GM18858 (cell line): ENCODE data around the gene IL6ST.

ENCODE experiments used
- ATAC-seq: cut with Tn5 transposase; IDR thresholded peaks from one replicate; pipeline ENCODE4 v1.9.1; 2021; ENCODE audit not compliant: unreplicated experiment

The IL6ST gene

DNA sequence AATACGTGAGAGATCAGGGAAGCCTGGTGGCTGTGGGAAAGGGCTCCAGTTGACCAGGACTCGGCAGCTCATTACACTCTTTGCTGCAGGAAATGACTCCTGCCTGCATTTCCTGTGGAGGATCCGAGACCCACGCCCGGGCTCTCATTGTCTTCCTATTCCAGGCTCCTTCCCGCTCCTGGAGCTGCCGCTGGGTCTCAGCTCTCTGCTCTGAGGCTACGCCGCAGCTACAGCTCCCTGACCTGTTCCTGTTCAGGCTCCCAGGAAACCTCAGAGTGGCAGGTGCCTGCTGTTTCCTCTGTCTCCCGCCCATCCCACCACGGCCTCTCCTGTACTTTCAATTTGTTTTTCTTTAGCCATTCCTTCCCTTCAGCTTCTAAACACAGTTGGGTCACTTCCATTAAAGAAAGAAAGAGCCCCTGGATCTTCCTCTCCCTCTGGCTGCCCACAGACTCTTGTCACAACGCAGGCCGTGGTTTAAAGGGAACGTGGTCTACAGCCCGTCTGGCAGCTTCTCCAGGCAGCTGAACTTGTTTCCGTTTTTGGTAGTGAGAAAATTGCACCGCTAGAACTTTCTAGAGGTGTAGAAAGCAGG is 71.5 kb downstream of the IL6ST start:
- ATAC-seq, result no peak

DNA sequence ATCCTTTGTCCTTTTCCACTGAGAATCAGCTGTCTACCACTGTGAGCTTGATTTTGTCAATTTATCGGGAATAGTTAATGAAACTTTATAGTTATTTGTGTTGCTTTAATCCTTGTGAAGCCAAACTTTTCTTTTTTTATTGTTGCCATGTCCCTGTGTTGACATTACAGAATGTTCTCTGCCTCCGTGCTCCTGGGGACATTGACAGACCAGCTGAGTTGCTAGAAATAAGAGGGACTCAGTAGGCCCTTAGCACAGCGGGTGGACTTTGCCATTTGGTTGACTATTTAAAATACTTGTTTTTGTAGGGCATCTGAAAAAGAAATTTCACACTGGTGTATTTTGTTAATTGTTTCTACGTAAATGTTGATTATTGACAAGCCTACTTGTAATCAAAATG is 73.1 kb downstream of the IL6ST start:
- no peak for ATAC-seq

DNA sequence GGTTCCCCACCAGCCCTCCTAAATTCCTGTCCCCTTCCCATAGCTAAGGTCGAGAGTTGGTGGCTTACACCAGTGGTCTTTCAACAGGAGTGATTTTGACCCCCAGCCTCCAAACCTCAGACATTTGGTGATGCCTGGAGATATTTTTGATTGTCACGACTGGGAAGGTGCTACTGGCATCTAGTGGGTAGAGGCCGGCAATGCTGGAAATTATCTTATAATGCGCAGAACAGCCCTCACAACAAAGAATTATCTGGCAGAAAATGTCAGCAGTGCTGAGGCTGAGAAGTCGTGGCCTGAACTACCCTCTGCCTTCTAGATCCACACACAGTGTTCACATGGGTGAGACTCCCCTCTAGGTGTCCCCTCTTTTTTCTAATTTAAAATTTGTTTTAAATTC is 74.0 kb downstream of the IL6ST start:
- no peak for ATAC-seq

DNA sequence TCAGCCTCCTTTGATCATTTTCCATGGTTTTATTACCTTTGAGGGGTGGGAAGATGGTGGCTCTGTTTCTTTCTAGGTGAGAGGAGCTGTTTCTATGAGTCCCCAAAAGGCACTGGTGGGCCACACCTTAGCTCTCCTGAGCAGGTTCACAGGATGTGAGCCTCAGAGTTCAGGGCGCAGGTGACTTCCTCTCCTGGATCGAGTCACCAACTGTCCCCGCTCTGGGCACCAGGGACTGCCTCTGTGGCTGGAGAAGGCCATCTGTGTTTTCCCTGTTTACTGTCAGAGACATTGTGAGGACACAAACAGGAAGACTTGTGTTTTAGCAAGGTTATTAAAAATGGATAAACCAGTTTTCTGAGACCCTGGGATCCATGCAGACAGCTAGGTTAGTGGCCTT is 75.1 kb downstream of the IL6ST start:
- no peak for ATAC-seq

DNA sequence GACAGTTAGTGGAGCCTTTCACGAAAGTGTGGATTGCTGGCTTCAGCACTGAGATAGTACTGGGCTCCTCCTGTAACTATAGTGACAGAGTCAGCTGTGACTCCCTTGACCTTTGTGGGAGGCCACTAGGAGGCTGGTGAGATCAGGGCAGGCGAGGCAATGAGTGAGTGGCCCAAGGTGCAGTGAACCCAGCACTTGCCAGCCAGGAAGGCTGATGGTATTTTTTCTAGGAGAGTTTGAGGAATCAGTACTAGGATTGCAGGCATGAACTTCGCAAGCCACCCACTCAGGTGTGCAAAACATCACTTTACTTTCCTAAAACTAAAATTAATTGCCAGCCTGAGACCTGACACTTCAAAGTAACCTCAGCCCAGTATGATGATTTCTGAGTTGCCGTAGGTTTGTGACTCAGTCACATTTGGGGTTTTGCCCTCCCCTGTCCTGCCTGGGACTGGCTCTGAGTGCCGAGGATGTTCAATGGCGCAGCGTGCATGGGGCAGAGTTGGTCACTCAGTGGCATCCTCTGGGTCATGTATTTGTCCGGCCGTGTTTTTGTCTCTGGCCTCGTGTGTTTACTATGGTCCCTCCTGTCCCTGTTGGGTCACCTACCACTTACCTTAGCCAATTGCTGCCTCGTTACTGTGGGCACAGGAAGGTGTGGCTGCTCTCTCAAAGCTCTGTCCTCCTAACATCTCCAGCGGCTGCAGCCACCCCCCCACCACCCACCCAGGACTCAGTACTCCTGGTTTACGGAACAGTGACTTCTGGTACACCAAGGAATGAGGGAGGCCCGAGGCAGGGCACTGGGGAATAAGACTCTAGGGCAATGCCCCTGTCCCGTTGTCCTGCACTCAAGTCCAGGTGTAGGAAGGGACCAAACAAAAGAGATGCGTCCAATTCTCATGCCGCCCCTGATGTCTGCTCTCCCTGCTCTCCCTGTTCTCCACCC is 76.4 kb downstream of the IL6ST start:
- ATAC-seq, result no peak

DNA sequence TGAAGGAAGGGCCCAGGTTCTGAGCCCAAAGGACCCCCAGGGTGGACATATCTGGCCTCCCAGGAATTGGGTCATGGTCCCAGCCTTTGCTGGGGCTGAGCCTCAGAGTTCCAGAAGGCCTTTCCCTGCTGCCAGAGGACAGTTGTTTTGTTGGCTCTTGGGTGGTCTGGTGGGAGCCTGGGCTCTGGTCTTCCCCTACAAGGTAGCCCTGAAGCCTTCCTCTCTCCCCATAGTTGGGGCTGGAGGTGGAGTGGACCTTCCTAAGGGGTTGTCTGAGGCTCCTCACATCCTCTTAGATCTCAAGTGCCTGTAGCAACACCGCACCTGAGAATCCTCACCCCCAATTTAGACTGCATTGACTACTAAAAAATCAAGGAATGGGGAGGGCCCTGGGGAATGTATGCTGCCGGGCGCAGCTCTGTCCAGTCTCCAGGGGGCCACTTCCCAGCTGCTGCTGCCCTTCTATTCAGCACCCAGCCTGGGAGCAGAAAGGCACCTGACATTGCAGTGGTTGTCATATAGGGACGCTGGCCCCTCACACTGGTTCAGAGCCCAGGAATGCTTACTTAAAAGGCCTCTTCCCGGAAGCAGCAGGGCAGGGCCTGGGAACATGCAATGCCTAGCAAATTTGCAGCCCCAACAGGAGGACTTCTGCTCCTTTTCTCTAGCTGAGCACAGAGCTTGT is 77.2 kb downstream of the IL6ST start:
- ATAC-seq, result no peak

DNA sequence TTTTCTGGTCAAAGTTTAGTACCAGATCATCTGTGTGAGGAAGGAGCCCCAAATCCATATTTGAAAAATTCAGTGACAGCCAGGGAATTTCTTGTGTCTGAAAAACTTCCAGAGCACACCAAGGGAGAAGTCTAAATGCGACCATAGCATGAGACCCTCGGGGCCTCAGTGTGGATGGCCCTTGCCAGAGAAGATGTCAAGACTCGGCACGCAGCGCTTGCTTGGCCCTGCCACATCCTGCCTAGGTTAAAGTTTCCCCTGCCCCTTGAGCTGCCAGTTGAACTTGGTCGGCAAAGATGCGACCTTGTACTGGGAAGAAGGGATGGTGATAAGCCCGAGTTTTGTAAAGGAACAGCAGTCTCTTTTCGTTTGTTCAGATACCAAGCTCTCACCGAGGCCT is 77.8 kb downstream of the IL6ST start:
- no peak for ATAC-seq

DNA sequence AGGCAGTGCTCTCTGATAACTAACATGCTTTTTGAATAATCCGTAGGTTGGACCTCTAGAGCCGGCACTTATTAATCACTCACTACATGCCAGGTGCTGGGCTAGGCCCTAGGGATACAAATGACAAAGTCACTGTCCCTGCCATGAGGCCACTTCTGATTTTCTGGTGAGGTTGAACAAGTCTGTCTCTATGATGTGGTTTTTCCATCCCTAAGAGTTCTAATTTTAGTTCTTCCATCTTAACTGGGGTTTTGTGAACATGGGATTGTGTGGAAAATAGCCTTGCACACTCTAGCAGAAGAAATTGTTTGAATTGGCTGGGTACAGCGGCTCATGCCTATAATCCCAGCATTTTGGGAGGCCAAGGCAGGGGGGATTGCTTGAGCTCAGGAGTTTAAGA is 79.0 kb downstream of the IL6ST start:
- no peak for ATAC-seq

DNA sequence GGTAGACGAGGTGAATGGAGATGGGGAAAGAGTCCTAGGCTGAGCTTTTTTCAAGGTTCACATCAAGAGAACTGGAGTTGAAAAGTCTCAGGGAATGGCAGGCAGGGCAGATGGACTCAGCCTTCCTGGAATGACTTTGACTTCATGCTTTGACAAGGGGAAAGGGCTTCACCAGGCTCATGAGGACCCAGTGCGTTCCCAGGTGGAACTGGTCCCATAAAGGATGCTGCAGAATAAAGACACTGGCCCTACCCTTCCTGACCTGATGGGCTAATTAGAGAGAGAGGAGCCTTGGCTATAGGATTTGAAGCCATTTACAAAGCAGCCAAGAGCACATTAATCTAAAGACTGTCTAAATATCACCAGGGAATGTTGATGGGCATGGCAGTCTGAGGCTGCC is 79.8 kb downstream of the IL6ST start:
- ATAC-seq, result no peak

DNA sequence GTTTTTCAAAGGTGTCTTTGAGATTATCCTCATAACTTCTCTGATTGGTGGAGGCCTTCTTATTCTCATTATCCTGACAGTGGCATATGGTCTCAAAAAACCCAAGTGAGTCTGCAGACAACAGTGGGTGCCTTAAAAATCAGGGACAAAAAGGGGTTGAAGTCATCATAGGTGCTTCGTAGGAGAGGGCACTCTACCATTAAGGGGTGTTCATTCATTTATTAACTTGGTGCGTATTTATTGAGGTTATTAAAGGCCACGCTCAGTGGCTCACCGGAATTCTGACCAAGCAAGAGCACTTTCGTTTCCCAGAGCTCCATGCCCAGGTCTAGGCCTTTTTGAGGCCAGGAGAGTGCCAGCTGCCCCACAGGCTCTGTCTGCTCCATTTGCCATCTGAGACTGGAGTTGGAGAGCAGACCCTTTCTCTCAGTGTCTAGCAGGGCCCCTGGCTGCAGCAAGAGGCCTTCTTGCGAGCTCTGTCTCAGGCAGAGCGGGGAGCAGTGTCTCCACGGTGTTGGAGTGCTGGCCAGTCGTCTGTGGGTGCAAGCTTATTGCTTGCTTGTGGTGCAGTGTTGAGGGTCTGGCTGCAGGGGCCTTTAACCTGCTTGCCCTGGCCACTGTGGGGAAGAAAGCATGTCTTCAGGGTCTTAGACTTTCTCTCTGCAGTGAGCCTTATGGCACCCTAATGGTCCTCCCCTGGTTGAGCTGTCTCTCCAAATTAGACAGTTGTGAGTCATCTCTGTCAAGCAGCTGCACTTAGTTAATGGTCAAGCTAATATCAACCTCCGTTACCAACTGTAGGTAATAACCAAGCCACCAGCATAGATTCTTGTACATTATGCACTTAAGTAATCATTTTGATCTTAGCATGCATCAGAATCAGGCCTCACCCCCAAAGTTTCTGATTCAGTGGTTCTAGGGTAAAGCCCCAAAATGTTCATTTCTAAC is 81.0 kb downstream of the IL6ST start:
- ATAC-seq, result peak; percentile 85

DNA sequence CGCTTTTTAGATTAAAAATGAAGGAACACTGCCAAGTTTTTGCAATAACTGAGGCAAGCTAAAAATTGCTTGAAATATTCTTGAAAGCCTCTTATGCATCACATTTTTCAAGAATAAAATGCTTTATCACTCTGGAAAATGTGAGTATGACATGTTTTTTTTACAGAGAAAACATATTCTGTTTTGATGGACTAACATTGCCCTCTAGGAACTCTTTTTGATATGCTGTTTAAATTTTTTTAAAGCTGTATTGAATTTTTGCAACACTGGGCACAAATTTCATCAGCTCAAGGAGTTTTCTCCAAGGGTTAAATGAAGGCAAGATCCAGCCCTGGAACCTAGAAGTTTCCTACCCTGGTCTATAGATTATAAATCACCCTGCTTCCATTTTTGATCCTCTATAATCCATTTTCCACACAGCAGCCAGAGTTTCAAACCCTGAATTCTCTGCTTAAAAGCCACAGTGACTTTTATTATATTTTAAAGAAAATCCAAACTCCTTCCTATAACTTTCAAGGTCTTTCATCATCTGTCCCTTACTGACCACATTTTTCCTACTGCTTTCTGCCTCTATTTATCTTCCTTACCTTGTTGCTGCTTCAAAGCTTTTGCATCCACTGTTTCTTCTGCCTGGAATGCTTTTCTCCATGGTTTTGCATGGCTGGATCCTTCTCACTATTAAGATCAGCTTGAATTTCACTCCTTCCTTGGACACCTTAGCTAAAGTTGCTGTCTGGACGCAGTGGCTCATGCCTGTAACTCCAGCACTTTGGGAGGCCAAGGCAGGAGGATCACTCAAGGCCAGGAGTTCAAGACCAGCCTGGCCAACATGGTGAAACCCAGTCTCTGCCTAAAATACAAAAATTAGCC is 82.7 kb downstream of the IL6ST start:
- ATAC-seq, result no peak

DNA sequence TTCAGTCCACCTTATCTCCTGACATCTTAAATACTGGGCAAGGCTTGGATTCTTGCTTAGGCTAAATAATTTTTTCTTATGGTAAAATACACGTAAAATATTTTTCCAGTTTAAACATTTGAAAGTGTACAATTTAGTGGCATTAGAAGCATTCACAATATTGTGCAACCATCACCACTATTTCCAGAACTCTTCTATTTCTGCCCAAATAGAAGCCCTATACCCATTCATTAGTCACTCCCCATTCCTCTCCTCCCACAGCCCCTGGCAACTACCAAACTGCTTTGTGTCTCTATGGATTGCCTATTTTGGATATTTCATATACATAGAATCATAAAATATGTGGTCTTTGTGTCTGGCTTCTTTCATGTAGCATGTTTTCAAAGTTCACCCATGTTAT is 86.0 kb downstream of the IL6ST start:
- no peak for ATAC-seq

DNA sequence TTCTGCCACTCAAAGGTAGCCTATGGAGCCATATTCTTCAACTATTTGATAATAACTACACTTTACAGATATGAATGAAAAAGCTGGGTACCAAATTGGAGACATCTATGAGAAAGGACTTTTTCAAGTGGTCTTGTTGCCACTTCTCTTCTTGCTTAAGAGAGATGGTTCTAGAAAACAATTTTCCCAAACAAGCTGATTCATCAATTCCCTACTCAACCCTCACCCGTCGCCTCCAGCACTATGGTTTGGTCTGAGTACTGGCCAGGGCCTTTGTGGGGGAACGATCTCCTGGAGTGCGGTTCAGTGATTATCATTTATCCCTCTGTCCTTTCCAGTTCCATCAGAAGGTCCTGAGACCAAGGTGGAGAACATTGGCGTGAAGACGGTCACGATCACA is 86.8 kb downstream of the IL6ST start:
- ATAC-seq, result no peak

DNA sequence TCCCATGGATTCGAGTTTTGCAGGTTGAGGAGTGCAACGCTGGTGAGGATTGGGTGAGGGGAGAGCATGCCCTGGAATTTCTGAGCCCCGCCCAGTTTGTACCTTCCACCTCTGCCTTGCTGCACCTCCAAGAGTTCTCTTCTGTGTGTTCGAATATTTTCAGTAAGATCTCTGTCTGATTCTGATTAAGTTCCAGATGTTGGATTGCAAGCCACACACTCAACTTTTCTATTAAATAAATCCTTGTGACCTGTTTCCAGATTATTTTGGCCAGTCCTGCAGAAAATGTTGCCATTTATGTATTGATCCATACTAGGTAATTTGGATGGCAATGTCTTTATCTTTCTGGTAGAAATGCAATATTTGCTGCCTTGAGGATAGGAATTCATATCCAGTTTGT is 89.5 kb downstream of the IL6ST start:
- ATAC-seq, result no peak

DNA sequence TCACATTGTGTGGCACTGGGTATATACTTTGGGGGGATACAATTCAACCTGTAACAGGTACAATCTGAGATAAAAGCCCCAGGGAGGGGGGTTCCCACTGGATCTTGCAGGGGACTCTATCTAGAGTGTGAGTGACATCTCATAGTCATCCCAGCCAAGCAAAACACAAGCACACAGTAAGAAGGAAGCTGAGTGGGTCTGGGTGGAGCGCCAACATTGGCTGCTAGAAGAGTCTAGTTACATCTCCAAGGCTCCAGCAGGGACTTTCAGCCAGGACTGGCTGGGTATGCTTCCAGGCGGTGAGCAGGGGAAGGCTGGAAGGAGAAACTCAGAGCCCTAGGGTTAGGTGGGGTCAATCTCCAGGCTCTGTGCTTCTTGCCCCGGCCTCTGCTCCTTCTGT is 90.6 kb downstream of the IL6ST start:
- ATAC-seq, result no peak

DNA sequence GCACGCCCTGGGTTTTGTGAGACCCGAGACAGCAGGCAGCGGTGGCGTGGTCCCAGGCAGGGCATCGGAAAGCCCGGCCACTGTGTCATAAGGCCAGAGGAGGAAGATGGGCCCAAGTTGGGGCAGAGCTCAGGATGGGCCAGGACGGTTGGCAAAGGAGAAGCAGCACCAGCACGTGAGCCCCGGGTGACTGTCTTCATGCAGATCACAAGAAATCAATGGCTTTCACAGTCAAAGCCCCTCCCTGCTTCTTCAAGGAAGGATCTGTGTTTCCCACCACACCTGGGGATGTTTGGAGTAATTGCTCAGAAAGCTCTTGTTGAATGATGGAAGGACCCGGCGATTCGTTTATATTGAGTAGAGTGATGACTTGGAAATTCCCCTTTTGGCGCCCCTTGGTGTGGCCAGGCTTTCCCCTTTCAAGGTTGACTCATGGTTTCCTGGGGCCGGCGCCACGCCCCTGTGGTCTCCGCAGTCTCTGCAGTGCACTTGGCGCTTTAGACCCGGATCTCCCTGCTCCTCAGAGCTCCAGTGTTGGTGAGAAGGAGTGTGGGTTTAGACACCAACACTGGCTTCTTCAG is 91.6 kb downstream of the IL6ST start:
- ATAC-seq, result peak; percentile 77

DNA sequence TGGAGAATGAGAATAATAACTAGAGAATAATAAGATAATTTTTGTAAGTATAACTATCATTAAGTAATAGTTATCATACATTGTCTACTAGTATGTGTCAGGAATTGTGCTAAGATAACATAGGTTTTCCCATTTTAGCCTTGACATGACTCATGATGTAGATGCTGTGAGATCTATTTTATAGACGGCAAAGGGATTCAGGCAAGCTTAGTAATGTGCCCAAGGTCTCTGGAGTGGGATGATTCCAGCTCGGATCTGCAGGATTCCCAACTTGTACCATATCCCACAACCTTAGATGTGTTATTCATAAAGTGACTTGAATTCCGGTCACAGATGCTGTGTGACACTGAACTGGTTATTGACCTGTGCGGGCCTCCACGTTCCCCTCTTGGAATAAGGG is 92.1 kb downstream of the IL6ST start:
- ATAC-seq, result no peak

DNA sequence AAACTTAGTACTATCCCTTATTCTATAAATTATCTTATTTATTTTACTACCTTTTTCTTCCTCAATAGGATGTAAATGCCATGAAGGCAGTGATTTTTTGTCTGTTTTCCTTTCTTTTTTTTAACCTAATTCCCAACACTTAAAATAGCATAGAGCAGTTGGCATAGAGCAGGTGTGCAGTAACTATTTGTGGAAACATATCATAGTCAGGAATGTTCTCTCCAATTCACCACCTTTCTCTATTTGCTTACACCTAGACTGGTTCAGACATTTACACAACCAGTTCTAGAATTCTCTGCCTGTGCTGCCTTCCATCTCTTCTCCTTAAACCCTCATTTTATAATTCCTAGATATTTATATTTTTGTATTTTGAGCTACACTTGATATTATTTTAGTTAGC is 94.0 kb downstream of the IL6ST start:
- ATAC-seq, result no peak

DNA sequence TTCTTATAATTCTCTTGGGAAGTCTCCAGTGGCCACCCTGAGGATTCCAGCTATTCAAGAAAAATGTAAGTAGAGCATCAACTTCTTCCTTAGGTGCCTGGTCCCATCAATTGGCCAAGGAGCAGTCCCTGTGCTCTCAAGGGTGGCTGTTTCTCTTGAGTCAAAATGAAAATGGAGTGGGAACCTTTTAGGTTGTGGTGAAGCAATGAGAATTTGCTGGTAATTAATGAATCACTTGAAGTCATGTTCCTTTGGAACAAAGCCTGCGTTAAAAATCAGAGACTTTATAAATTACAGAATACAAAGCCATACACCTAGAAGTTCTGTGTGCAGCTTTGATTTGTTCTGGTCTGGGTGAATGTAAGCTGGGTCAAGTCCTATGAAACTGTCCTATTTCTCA is 94.7 kb downstream of the IL6ST start:
- no peak for ATAC-seq

DNA sequence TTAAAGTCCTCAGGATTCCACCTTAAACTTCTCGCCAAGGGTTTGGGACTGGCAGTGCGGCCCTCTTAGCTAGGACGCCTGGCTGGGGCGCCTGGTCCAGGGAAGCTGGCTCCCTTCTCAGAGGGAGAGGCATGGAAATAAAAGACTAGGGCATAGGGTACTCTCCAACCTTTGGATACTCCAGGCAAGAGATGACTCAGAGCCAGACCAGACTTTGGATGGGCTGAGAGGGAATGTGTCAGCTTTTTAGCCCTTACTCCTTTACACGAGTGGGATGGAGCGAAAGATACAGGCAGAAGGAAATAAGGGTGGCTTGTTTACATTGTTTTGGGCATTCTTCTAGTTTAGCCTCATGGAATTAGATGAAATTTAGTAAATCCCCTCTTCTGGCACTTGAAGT is 95.4 kb downstream of the IL6ST start:
- no peak for ATAC-seq
